GM12891 (cell line): ENCODE results near the gene IFT74.

Experiments
- POLR2A ChIP-seq: IDR thresholded peaks from 2 replicates; pipeline ENCODE4 v1.6.1; 2011; ENCODE audit warnings: low read depth, low read length, control low read depth
- POLR2AphosphoS5 ChIP-seq: IDR thresholded peaks from 2 replicates; pipeline ENCODE4 v1.6.1; 2011; ENCODE audit warnings: low read depth, low read length, control low read depth

GRCh38 chr9:26955921-26956859 is at the start of gene IFT74:
- TF ChIP-seq POLR2A: peak; percentile 71
- peak; percentile 64; the same call in 1 of the 2 replicates for TF ChIP-seq POLR2AphosphoS5
